Measurements from ENCODE around the gene CENPE. TPM values are rescaled to one million over a fixed set of nuclear protein-coding genes. Genes with fewer than 3 reads are reported as not detected.

CENPE gene
- polyA plus RNA-seq, 1 donor: 20.6 TPM

DNA sequence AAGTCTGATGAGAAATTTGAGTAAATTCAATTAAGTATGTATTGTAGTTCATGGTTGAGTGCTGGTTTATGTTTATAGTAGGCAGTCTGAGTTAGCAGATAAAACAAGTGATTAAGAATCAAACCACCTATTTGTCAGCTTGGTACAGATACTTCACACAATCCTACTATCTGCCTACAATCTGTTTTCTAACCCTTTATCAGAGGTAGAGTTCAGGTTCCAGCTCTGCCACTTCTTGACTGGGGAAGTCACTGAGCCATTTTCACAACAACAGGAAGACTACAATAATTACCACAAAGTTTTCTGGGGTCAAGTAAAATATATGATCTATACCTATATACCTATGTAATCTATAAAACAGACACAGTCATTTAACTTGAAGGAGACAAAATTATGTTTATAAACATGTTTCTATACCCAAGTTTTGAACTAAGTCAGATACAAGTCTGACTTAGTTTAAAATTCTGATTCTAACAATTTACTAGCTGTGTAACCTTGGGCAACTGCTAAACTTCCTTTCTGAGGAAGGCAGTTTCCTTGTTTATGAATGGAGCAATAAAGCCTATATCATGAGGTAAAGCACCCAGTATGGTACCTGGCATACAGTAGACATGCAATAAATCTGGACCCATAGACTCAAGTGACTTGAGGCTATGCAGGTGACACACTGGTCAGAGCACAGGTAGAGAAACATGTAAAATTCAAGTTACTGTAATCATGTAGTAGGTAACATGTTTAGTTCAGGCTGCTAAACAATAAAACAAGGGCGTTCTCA lies 61.3 kb downstream of the CENPE start:
- DNase-seq: no peak

DNA sequence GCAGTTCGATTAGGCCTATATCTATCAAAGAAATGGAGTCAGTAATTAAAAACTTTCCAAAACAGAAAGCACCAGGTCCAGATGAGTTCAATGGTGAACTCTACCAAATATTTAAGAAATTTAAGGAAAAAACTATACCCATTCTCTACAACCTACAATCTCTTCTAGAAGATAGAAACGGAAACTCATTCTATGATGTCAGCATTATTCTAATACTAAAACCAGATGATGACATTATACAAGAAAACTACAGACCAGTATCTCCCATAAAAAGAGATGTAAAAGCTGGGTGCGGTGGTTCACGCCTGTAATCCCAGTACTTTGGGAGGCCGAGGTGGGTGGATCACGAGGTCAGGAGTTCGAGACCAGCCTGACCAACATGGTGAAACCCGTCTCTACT lies 69.0 kb downstream of the CENPE start:
- DNase-seq: no peak

DNA sequence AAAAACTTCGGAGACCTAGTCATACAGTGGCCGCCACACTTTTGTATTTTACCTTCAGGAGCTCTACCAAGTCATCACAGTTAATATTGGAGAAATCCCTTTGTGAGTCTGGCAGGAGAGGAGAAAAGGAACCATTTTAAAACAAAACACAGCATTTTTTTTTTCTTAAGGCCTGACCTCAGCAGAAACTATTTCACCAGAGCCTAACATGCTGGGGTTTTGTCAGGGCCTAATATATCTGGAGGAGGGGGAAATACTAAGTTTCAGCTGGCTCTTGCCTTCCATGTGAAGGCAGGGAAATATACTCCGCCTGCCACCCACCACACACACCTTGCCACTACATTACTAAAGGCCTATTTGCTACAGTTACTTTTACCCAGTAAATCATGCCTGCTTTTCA lies 72.0 kb downstream of the CENPE start:
- DNase-seq: no peak

DNA sequence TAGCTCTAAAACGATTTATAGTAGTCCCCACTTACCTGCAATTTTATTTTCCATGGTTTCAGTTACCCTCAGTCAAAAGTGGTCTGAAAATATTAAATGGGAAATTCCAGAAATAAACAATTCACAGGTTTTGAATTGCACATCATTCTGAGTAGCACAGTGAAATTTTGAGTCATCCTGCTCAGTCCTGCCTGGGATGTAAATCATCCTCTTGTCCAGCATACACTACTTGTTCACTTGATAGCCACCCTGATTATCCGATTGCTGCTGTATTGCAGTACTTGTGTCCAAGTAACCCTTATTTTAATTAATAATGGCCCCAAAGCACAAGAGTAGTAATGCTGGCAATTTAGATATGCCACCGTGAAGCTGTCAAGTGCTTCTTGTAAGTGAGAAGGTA lies 75.0 kb downstream of the CENPE start:
- DNase-seq: no peak

DNA sequence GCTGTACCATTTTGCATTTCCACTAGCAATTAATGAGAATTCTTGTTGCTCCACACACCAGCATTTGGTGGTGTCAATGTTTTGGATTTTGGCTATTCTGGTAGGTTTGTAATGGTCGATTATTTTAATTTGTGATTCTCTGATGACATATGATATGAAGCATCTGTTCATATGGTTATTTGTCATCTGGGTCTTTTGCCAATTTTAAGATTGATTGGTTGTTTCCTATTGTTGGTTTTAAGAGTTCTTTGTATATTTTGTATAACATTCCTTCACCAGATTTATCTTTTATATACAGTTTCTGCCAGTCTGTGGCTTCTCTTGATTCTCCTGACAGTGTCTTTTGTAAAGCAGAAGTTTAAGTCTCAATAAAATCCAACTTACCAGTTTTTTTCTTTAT lies 80.0 kb downstream of the CENPE start:
- DNase-seq: no peak

DNA sequence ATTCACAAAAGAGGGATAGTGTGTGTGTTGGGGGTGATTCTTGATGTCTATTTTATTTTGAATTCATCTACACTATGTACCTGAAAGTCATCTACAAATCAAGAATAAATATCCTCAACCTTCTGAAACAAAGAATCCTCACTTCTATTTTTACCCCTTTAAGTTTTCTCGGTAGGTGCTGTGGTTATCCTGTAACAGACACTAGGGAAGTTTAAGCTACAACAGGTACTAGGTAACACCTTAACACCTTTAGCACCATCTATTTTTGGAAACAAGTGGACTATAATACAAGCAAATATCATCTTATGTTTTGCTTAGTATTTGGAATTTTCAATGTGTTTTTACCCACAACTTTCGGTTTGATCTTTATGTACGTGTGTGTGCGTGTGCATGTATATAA lies 86.5 kb downstream of the CENPE start:
- DNase-seq: no peak

DNA sequence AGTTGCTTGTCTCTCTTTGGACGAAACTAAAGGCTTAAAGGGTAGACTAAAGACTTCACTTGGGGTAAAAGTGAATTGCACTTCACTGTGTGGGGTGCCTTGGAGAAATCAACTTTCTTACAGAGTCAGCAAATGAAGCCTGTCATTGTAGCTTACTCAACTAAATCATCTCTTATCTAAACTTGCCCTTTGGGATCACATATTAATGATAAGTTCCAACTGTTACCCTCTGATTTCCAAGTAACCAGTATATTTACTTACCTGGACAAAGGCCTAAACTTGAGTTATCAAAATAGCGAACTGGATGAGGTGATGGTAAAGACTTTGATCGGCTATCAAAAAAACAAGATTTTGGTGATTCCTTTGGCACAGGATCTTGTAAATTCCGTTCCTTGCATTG lies 89.6 kb downstream of the CENPE start:
- no peak for DNase-seq

DNA sequence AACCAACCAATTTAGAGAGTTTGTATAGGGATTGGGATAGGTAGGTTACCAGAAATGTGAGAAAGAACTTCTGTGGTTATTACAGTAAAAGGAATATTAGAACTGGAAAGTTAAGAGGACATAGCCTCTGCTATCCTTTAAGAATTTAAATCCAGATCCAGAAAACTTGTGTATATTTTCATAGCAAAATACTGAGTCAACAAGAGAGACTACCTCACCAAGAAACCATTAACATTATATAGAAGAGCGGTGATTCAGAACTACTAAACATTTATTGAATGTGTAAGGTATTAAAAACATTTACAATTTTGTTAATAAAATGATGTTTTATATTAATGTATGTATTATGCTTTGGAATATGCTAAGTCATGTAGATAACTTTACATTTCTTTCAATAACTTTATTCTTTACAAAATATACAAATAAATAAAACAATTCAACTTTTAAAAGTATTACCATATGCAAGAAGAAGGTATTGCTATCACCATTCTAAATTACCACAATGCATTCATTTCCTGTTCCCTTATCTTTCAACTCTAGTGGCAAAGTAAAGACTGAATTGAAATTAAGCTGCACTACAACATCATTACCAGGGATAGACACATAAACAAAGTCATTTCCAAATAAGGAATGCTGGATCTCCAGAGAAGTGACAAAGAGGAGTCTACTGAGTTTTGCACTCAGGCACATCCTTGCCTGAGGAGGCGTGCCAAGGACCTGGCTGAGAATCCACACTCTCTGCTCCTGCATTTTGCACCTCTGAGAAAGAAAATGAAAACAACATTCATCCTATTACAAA lies 92.4 kb downstream of the CENPE start:
- DNase-seq: no peak

DNA sequence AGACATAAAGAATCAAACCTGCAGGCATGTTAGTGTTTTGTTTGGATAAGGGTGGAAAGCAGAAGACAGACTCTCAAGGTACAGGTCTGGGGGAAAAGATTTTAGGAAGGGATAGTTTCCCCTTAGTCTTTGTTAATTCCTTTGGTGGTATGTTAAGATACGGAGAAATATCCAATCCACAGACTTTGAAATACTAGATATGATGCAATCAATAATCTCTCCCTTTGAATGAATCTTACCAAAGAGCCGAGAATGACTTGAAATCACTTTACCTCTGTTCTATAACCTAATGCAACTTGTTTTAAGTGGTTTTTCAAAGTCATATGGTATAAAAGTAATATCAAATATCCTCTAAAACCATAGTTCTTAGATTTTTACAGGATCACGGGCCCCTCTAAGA lies 93.3 kb downstream of the CENPE start:
- DNase-seq: no peak

DNA sequence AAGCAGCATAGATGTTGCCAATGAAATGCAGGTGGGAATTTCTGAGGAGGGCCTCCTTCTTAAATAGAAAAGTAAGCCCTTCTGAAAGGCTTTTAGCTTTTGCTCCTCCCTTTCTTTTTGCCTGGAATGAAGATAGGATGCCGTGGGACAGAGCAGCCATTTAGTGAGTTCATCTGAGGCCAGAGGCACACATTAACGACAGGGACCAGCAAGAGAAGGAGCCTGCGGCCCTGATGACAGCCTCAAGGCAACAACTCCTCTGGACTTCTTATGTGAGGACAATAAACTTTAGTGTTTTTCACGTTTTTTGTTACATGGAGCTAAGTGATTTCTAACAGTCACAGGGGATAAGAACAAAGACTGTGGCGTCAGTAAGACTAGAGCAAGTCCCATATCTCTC lies 97.5 kb downstream of the CENPE start:
- no peak for DNase-seq

DNA sequence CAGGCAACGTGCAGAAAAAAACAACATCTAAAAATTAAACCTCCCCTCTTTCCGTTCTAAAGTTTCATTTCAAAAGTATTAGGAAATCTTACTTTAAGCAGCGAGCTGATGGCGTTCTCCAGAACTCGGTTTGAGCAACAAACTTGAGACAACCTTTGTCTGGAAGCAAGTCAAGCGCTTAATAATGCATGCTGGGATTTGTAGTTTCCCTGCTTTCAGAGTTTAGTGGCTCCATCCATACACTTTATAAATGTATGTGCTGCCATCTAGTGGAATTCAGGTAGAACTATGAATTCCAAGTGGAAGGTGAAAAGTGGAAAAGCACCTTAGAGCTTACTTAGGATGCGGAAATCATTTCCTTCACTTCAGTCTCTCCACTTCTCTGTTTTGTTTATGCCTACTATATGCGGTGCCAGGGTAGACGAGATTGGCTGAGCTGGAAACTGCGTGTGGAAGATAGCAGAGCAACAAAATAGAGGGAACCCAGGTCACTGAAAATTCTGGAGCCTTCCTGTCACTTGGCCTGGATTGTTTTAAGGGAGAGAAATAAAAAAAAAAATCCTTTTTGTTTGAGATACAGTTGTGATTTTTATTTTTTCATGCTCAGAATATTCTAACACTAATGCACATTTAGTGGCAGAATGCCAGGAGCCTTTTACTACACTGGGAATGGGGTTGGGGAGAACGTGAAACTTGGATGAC lies 98.3 kb downstream of the CENPE start, which contains the start of gene BDH2:
BDH2 (minus strand) TSS at position 144 of the 702 bp plus-strand sequence. CDS start 3,580 bp downstream, outside the sequence.
- peak; percentile 93 for DNase-seq

DNA sequence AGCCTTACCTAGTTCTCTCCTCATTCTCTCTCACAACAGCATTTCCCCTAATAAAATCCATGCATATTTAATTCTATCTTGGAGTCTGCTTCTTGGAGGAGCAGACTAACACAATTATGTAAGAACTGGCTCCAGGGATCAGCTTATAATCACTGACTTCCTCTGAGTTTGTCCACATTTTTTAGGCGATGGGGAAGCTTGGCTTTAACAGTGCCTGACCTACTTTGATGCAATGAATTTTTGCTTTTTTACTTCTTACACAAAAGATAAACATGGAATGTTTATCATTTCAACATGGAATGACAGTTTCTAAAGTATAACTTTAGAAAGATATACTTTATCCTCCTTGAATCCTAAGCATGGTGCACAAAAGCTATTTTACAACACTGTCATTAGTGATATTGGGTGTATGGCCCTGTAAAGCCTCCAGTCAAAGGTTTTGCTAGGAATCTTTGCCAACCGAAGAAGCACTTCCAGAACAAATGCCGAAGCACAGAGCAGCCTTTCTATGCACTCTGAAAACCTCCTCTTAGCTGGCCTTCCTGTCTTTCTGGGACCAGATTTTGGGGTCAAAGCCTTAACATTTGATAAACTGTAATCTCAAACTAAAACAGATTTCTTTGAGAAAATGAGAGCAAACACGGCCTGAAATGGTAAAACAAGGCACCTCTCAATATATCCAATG lies 99.2 kb downstream of the CENPE start:
- DNase-seq: peak; percentile 27

DNA sequence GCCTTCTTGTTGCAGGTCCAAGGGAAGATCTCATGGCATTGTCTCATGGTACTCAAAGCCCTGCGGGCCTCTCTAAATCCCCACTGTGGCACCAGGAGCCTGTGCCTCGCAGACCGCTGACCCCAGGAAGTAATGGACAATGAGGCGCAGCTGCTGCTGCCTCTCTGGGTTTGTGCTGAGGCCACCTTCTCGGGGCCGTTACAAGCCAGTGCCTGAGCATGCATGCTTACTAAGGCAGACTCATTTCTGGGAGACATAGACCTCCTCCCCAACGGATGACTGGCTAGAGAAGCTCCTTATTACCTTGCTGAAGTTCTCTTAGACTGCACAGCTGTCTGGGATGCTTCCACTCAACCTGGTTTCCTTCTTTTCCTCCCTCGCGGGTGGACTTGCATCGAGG lies 99.8 kb downstream of the CENPE start:
- DNase-seq: no peak

DNA sequence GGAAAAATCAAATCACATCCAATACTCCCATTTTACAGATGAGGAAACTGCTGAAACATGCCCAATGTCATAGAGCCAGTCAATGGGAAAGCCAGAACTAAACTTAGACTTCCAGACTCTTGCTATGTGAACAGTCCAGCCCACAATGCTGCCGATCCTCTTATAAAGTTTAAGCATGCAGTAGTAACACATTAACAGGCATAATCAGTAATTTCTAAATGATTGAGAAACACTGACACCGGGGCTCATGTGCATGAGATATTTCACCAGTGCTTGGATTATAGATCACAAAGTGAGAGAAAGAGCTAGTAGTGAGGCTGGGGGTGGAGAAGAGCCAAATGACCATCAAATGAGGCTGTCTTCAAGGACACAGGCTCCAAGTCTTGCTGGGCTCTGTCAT lies 101.0 kb downstream of the CENPE start:
- DNase-seq: no peak

DNA sequence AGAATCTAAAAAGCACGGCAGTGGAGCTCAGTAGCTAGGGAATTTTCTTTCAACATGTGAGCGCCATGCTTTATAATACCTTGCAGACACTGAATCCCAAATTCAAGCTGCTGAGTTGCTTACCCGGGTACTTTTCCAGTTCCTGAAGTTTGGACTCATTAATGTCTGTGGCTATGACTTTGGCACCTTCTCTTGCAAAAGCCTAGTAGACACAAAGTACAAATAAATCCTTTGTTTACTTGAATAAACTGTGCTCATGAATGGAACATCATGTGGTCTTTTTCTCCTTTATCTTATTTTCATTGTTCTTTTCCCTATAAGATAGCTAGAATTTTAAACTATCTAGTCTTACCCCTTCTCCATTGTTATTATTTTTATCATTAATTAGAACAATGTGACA lies 103.1 kb downstream of the CENPE start:
- DNase-seq: no peak

DNA sequence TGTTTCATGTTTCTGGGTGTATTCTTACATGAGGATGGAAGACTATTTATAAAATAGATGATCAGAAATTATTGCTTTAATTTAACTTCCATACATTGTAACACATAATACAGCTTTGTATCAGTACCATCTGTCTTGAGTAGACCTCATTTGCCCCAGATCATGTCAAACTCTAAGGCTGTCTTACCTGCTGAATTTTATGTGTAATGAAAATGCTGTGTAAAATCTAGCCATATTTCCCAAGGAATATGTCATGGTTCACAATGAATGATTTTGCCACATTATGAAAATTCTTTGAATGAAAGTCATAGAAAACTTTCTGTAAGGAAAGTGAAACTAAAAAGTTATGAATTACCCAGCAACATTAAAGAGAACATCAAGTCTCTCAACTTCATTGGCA lies 105.9 kb downstream of the CENPE start:
- no peak for DNase-seq

DNA sequence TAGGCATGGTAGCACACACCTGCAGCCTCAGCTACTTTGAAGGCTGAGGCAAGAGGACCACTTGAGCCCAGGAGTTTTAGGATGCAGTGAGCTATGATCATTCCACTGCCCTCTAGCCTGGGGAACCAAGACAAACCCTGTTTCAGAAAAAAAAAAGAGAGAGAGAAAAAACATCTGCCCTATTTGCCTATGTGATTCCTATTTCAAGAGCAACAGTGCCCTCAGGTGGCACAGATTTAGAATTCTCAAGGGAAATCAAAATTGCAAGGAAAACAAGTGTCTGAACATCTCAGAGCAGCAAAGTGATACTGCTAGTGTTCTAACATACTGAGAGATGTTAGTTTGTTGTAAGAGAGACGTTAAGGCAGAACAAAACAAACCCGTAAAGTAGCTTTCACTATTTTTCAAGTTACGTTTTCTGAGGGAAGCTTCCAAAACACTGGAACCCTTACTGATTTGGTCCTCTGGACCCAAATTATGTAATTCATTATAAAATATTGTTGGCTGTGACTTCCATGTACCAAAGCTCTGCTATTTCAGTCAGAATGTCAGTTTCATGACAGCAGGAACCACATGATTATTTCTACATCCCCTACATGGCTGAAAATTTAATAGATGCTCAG lies 106.4 kb downstream of the CENPE start:
- DNase-seq: peak; percentile 64

DNA sequence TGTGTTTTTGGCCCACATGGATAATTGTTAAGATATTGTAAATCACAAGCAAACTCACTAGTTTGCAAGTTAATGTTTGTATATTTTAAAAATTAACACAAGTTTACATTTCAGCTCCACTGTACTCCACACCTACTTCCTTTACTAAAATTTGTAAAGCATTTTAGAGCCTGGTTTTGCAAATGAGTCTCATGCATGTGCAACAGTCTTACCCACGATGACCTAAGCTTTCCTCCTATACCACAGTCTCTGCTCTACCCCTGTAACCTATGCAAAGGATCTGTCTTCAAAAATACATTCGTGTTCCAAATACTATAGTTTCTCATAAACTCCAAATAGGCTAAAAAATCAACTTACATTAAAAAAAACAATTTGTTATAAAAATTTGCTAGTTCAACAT lies 108.7 kb downstream of the CENPE start:
- DNase-seq: no peak

DNA sequence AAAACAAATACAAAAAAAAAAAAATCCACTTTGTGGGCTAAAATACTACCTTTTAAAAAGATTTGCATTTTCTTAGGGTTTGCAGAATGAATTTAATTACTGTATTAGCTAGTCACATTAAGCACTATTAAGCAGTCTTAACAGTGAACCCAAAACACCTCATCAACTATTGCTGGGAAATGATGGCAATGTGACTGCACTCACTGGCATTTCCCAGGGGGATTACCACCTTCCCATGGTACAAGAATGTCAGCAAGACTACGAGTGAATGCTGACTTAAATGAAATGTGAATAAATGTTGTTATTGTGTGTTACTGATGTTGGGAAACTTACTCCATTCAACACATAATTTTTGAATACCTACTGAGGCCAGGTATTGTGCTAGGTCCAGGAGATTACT lies 111.6 kb downstream of the CENPE start:
- DNase-seq: no peak

DNA sequence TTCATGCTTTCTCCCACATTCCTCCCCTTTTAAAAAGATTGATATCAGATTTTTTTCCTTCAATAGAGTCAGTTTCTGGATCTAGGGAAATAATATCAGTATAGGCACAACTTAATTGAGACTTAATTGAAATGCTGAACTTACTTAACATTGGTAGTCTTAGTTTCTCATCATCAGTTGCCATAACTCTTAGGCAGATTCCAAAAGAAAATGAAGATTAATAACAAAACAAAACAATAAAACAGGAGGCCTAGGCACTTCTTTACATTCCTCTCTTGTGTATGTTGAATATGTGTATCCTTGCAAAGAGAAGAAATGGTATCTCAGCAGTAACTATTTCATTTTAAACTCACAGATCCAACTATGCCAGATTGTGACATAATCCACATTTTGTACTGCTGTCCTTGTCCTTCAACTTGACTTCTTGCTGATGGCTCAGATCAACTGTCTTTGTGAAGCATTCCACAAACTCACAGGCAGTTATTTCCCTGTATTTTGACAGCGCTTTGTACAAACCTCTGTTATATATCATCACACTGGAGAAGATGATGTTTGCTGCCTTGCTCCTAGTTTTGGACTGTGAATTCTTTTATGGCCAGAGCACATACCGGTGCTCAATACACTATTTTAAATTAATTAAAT lies 112.5 kb downstream of the CENPE start:
- DNase-seq: no peak

DNA sequence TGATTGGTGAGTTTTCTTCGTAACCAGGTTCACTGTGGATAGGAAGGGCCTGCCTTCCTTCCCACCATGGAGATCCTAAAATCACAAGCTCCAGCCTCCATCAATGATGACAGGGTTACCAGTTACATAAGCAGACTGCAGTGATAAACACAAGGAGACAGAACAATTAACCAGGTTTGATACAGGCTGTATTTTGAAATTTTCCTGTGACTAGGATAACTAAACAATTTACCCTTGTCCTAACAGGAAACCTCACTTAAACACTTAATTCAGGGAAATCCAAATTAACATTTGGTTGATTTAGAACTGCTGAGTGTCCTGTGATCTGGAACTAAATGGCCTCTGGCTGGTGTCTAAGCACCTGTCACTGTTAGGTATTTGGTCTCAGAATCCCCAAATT lies 118.5 kb downstream of the CENPE start:
- no peak for DNase-seq
